ENCODE measurements around the gene RIPOR2.
"Not testable (repeated sequence)": the region's sequence is repeated elsewhere in the genome, so short reads cannot be mapped to it uniquely, and the experiment has no call there.

RIPOR2 gene

GRCh38 chr6:24761193-24761835 lies 174.4 kb downstream of the RIPOR2 start:
- no peak overlapping the region for H3K9ac ChIP-seq (ENCODE audit: low read length in 2 of 2)
- H3K36me3 ChIP-seq (ENCODE audit: control insufficient read depth in 2 of 2, insufficient read depth in 2 of 2, low read length in 2 of 2), result no peaks in the 10 kb centered on the region
- H3K27ac ChIP-seq (ENCODE audit: low read length), result no peak overlapping the region
- no peak overlapping the region for H3K4me3 ChIP-seq (ENCODE audit: low read length in 2 of 2)
- no peaks in the 10 kb centered on the region for H3K4me1 ChIP-seq (ENCODE audit: control insufficient read depth, insufficient read depth, low read length)
- H3K27me3 ChIP-seq (ENCODE audit: control insufficient read depth in 1 of 2, insufficient read depth in 2 of 2, low read length in 2 of 2), result no peaks in the 10 kb centered on the region
- H3K9me3 ChIP-seq (ENCODE audit: control insufficient read depth in 2 of 2, low read length in 2 of 2), result no peaks in the 10 kb centered on the region

- Histone ChIP-seq H3K27ac (ENCODE audit: low read length) (no peak overlapping the region), H3K9ac (ENCODE audit: low read length in 2 of 2) (no peak overlapping the region), H3K4me3 (ENCODE audit: low read length in 2 of 2) (no peak overlapping the region), H3K4me1 (ENCODE audit: control insufficient read depth, insufficient read depth, low read length) (no peaks in the 10 kb centered on the region), H3K27me3 (ENCODE audit: control insufficient read depth in 1 of 2, insufficient read depth in 2 of 2, low read length in 2 of 2) (no peaks in the 10 kb centered on the region), H3K36me3 (ENCODE audit: control insufficient read depth in 2 of 2, insufficient read depth in 2 of 2, low read length in 2 of 2) (no peaks in the 10 kb centered on the region), H3K9me3 (ENCODE audit: control insufficient read depth in 2 of 2, low read length in 2 of 2) (no peaks in the 10 kb centered on the region)
These were observed 175.6 kb downstream of the RIPOR2 start for GRCh38 chr6:24760210-24760609.

- no peak overlapping the region for H3K4me3 ChIP-seq (ENCODE audit: low read length in 2 of 2)
- H3K9ac ChIP-seq (ENCODE audit: low read length in 2 of 2), result no peak overlapping the region
- H3K4me1 ChIP-seq (ENCODE audit: control insufficient read depth, insufficient read depth, low read length), result no peaks in the 10 kb centered on the region
- no peaks in the 10 kb centered on the region for H3K27me3 ChIP-seq (ENCODE audit: control insufficient read depth in 1 of 2, insufficient read depth in 2 of 2, low read length in 2 of 2)
- H3K36me3 ChIP-seq (ENCODE audit: control insufficient read depth in 2 of 2, insufficient read depth in 2 of 2, low read length in 2 of 2), result no peaks in the 10 kb centered on the region
- no peak overlapping the region for H3K27ac ChIP-seq (ENCODE audit: low read length)
- no peaks in the 10 kb centered on the region for H3K9me3 ChIP-seq (ENCODE audit: control insufficient read depth in 2 of 2, low read length in 2 of 2)
These were observed 176.0 kb downstream of the RIPOR2 start for GRCh38 chr6:24759718-24760117.

GRCh38 chr6:24757611-24758010 lies 178.1 kb downstream of the RIPOR2 start:
- H3K9me3 ChIP-seq (ENCODE audit: control insufficient read depth in 2 of 2, low read length in 2 of 2), result no peaks in the 10 kb centered on the region
- no peaks in the 10 kb centered on the region for H3K36me3 ChIP-seq (ENCODE audit: control insufficient read depth in 2 of 2, insufficient read depth in 2 of 2, low read length in 2 of 2)
- H3K9ac ChIP-seq (ENCODE audit: low read length in 2 of 2), result no peak overlapping the region
- H3K27ac ChIP-seq (ENCODE audit: low read length), result no peak overlapping the region
- H3K27me3 ChIP-seq (ENCODE audit: control insufficient read depth in 1 of 2, insufficient read depth in 2 of 2, low read length in 2 of 2), result no peaks in the 10 kb centered on the region
- no peaks in the 10 kb centered on the region for H3K4me1 ChIP-seq (ENCODE audit: control insufficient read depth, insufficient read depth, low read length)
- no peak overlapping the region for H3K4me3 ChIP-seq (ENCODE audit: low read length in 2 of 2)

GRCh38 chr6:24755279-24755678 lies 180.5 kb downstream of the RIPOR2 start:
- Histone ChIP-seq H3K36me3 (ENCODE audit: control insufficient read depth in 2 of 2, insufficient read depth in 2 of 2, low read length in 2 of 2) (no peaks in the 10 kb centered on the region), H3K9me3 (ENCODE audit: control insufficient read depth in 2 of 2, low read length in 2 of 2) (no peaks in the 10 kb centered on the region), H3K9ac (ENCODE audit: low read length in 2 of 2) (no peak overlapping the region), H3K27ac (ENCODE audit: low read length) (no peak overlapping the region), H3K4me3 (ENCODE audit: low read length in 2 of 2) (no peak overlapping the region), H3K4me1 (ENCODE audit: control insufficient read depth, insufficient read depth, low read length) (no peaks in the 10 kb centered on the region), H3K27me3 (ENCODE audit: control insufficient read depth in 1 of 2, insufficient read depth in 2 of 2, low read length in 2 of 2) (no peaks in the 10 kb centered on the region)

- H3K9me3 ChIP-seq (ENCODE audit: control insufficient read depth in 2 of 2, low read length in 2 of 2); H3K36me3 ChIP-seq (ENCODE audit: control insufficient read depth in 2 of 2, insufficient read depth in 2 of 2, low read length in 2 of 2); H3K9ac ChIP-seq (ENCODE audit: low read length in 2 of 2); H3K4me3 ChIP-seq (ENCODE audit: low read length in 2 of 2); H3K27ac ChIP-seq (ENCODE audit: low read length); H3K27me3 ChIP-seq (ENCODE audit: control insufficient read depth in 1 of 2, insufficient read depth in 2 of 2, low read length in 2 of 2); H3K4me1 ChIP-seq (ENCODE audit: control insufficient read depth, insufficient read depth, low read length): not testable (repeated sequence)
These were observed 181.4 kb downstream of the RIPOR2 start for GRCh38 chr6:24754378-24754777.

All from stomach smooth muscle (tissue), 2 donors.